ENCODE measurements around the gene BABAM1. TPM values are rescaled to one million over a fixed set of nuclear protein-coding genes. Genes with fewer than 3 reads are reported as not detected.

BABAM1 gene
- total RNA-seq, 1 donor, result 101 TPM

- DNase-seq (ENCODE audit: low read depth), result peak; percentile 72
- peak; percentile 55 for TF ChIP-seq CTCF (IDR thresholded peaks at IDR 0.05; ENCODE audit: insufficient read depth, low read depth, low read length)
- peak overlapping the region; percentile 46 for H3K4me3 ChIP-seq (ENCODE audit: low read depth, low read length)
Measured at GRCh38 chr19:17327654-17328516, 60.6 kb downstream of the BABAM1 start.

Other genes with a start within 250 kb of the BABAM1 start
- 0.43 and 0.64 TPM in 2 replicates for gene CPAMD8, start 240.6 kb upstream of the BABAM1 start, total RNA-seq
- 3.5 TPM in 2 replicates for gene HAUS8, start 192.0 kb upstream of the BABAM1 start, total RNA-seq
- gene MYO9B, start 191.7 kb upstream of the BABAM1 start, total RNA-seq, result 99.3 and 118 TPM in 2 replicates
- 18.1 and 23.8 TPM in 2 replicates for gene USE1, start 52.1 kb upstream of the BABAM1 start, total RNA-seq
- gene OCEL1, start 41.2 kb upstream of the BABAM1 start, total RNA-seq, result 3.9 and 6.1 TPM in 2 replicates
- 51.0 and 56.0 TPM in 2 replicates for gene NR2F6, start 21.5 kb upstream of the BABAM1 start, total RNA-seq
- not detected in 2 replicates for gene USHBP1, start 2.7 kb upstream of the BABAM1 start, total RNA-seq
- 0.32 and 0.86 TPM in 2 replicates for gene ANKLE1, start 14.5 kb downstream of the BABAM1 start, total RNA-seq
- gene ABHD8, start 36.0 kb downstream of the BABAM1 start, total RNA-seq, result 13.8 and 15.5 TPM in 2 replicates
- 29.8 and 32.2 TPM in 2 replicates for gene MRPL34, start 38.4 kb downstream of the BABAM1 start, total RNA-seq
- gene DDA1, start 42.1 kb downstream of the BABAM1 start, total RNA-seq, result 14.8 and 16.8 TPM in 2 replicates
- gene ANO8, start 67.4 kb downstream of the BABAM1 start, total RNA-seq, result 3.5 and 3.9 TPM in 2 replicates
- gene GTPBP3, start 70.1 kb downstream of the BABAM1 start, total RNA-seq, result 14.2 and 16.1 TPM in 2 replicates
- not detected in 2 replicates for gene PLVAP, start 109.9 kb downstream of the BABAM1 start, total RNA-seq
- not detected in 2 replicates for gene CCDC194, start 126.8 kb downstream of the BABAM1 start, total RNA-seq
- gene BST2, start 138.2 kb downstream of the BABAM1 start, total RNA-seq, result 2.6 and 7.8 TPM in 2 replicates
- 32.0 and 47.0 TPM in 2 replicates for gene MVB12A, start 152.6 kb downstream of the BABAM1 start, total RNA-seq
- not detected in 2 replicates for gene TMEM221, start 181.2 kb downstream of the BABAM1 start, total RNA-seq
- gene NXNL1, start 193.5 kb downstream of the BABAM1 start, total RNA-seq, result not detected in 2 replicates
- gene SLC27A1, start 203.1 kb downstream of the BABAM1 start, total RNA-seq, result 10.8 and 15.5 TPM in 2 replicates
- 41.5 and 75.4 TPM in 2 replicates for gene PGLS, start 244.2 kb downstream of the BABAM1 start, total RNA-seq

Measured in fibroblast of villous mesenchyme (primary cell).